ENCODE results near the gene HOXA10.

The HOXA10 gene

DNA sequence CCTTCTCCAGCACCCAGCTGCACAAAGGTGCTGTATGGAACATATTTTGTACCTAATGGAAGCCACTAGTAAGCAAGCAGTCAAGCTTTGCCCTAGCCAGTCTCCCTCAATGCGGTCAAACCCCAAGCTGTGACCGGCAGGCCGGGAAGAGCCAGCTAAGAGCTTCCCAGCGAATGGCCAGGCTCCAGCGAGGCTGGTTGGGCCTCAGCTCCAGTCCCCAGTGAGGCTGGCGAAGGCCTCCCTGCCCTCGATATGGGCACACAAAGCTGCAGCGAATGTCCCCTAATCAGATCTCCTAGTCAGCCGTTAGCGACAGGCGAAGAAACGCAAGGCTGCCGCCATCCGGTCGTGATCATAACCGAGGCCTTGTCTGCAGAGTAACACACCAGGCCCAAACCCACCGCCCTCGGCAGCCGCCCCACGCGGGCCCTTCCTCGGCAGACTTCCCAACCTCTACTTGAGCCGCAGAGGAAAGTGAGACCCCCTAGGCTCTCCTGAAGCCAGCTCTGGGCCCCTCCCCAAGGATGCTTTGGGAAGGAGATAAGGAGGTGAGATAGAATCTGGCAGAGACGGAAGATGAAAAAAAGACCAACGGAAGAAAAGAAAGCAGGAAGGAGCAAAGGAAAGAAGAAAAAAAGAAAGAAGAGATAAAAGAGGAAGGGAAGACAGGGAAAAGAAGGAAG is 5.7 kb downstream of the HOXA10 start:
- Histone ChIP-seq H3K27me3 (ENCODE audit: low read depth, low read length) (no peaks in the 10 kb centered on the region), H2AFZ (ENCODE audit: low read depth, low read length) (no peak overlapping the region), H3K4me3 (ENCODE audit: low read length) (no peak overlapping the region), H3K27ac (ENCODE audit: low read length) (no peak overlapping the region), H3K9me3 (ENCODE audit: insufficient read depth, low read length) (no peaks in the 10 kb centered on the region), H3K4me1 (ENCODE audit: low read length) (no peaks in the 10 kb centered on the region), H3K36me3 (replicated peaks; ENCODE audit: low read depth, low read length) (no peaks in the 10 kb centered on the region), H4K20me1 (ENCODE audit: insufficient read depth, low read length) (no peaks in the 10 kb centered on the region), H3K9ac (ENCODE audit: low read length) (no peak overlapping the region), H3K79me2 (ENCODE audit: low read length) (no peaks in the 10 kb centered on the region), H3K4me2 (ENCODE audit: low read length) (no peak overlapping the region)
- no peak for TF ChIP-seq EZH2phosphoT487 (IDR thresholded peaks at IDR 0.05; ENCODE audit: low read depth)
- TF ChIP-seq, protein P1, sequence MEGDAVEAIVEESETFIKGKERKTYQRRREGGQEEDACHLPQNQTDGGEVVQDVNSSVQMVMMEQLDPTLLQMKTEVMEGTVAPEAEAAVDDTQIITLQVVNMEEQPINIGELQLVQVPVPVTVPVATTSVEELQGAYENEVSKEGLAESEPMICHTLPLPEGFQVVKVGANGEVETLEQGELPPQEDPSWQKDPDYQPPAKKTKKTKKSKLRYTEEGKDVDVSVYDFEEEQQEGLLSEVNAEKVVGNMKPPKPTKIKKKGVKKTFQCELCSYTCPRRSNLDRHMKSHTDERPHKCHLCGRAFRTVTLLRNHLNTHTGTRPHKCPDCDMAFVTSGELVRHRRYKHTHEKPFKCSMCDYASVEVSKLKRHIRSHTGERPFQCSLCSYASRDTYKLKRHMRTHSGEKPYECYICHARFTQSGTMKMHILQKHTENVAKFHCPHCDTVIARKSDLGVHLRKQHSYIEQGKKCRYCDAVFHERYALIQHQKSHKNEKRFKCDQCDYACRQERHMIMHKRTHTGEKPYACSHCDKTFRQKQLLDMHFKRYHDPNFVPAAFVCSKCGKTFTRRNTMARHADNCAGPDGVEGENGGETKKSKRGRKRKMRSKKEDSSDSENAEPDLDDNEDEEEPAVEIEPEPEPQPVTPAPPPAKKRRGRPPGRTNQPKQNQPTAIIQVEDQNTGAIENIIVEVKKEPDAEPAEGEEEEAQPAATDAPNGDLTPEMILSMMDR (IDR thresholded peaks at IDR 0.05; ENCODE audit: low read depth, low read length): no peak

DNA sequence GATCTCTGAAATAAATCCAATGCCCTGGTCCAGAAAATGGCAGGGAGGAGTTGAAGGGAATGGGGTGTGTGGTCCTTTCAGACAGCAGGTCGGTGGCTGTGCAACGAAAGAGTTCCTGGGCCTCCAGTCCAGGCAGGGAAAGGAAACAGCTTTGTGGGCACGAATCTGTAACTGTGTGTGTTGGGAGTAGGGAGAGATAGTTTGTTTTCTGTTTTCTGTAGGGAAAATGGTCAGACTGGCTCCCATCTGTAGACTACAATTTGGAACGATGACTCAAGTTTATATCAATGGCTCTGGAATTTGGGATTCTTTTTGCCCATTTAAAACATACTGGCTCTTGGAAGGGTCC is 6.2 kb downstream of the HOXA10 start:
- H3K27me3 ChIP-seq (ENCODE audit: low read depth, low read length): no peaks in the 10 kb centered on the region

DNA sequence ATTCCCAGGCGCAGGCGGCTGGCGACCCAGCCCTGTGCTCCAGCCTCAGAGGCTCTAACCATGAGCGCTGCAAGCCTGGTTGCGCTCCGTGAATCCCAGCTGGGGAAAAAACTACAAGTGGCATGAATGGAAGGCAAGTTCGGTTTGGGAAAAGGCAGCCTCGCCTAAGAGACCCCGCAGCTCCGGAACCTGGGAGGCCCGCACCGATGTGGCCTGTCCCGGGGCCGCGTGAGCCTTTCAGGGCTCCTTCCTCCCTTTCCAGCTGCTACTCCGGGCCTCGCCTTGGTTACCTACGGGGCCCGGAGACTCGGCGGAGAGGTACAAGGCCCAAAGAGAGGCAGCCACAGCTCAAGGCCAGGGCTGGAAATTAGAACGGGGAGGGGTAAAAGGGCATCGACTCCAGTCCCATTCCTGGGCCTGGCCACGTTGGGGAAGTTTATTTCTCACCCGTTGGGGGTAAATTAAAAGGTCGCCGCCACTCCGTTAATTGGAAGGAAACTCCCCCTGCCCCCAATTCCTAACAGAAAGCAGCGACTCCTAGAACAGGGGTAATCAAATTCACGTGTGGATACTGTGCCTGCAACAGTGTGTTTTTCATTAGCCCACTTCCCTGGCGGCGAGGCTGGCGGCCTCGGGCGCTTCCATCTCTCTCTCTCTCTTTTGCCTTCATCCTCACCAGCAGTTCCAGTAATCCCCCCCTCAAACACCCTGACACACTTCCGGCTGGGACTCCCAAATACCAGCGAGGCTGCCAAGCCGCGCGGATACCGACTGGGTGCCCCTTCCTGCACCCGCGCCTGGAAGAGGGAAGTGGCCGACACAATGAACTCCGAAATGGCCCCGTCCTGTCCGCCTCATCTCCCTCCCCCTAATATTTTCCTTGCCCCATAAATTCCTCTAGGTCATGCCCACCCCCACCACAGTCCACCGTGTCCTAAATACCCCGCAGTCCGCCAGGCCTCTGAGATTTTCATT is 7.3 kb downstream of the HOXA10 start:
- no peaks in the 10 kb centered on the region for H3K36me3 ChIP-seq (replicated peaks; ENCODE audit: low read depth, low read length)
- TF ChIP-seq, protein P1 (IDR thresholded peaks at IDR 0.05; ENCODE audit: low read depth, low read length): no peak
- no peak for TF ChIP-seq EZH2phosphoT487 (IDR thresholded peaks at IDR 0.05; ENCODE audit: low read depth)
- no peaks in the 10 kb centered on the region for H4K20me1 ChIP-seq (ENCODE audit: insufficient read depth, low read length)
- no peak overlapping the region for H2AFZ ChIP-seq (ENCODE audit: low read depth, low read length)
- H3K79me2 ChIP-seq (ENCODE audit: low read length): no peaks in the 10 kb centered on the region
- no peak overlapping the region for H3K9ac ChIP-seq (ENCODE audit: low read length)
- no peak overlapping the region for H3K4me2 ChIP-seq (ENCODE audit: low read length)
- H3K4me1 ChIP-seq (ENCODE audit: low read length): no peaks in the 10 kb centered on the region
- no peaks in the 10 kb centered on the region for H3K27me3 ChIP-seq (ENCODE audit: low read depth, low read length)
- no peak overlapping the region for H3K27ac ChIP-seq (ENCODE audit: low read length)
- H3K9me3 ChIP-seq (ENCODE audit: insufficient read depth, low read length): no peaks in the 10 kb centered on the region
- no peak overlapping the region for H3K4me3 ChIP-seq (ENCODE audit: low read length)

More for the DNA sequence above, 6.2 kb downstream of the HOXA10 start:
- no peaks in the 10 kb centered on the region for H3K79me2 ChIP-seq (ENCODE audit: low read length)
- no peak overlapping the region for H3K4me3 ChIP-seq (ENCODE audit: low read length)
- no peaks in the 10 kb centered on the region for H3K9me3 ChIP-seq (ENCODE audit: insufficient read depth, low read length)
- H3K36me3 ChIP-seq (replicated peaks; ENCODE audit: low read depth, low read length): no peaks in the 10 kb centered on the region
- TF ChIP-seq EZH2phosphoT487 (IDR thresholded peaks at IDR 0.05; ENCODE audit: low read depth): no peak
- TF ChIP-seq, protein P1 (IDR thresholded peaks at IDR 0.05; ENCODE audit: low read depth, low read length): no peak
- H4K20me1 ChIP-seq (ENCODE audit: insufficient read depth, low read length): no peaks in the 10 kb centered on the region
- H2AFZ ChIP-seq (ENCODE audit: low read depth, low read length): no peak overlapping the region
- H3K27ac ChIP-seq (ENCODE audit: low read length): no peak overlapping the region
- H3K9ac ChIP-seq (ENCODE audit: low read length): no peak overlapping the region
- H3K4me2 ChIP-seq (ENCODE audit: low read length): no peak overlapping the region
- no peaks in the 10 kb centered on the region for H3K4me1 ChIP-seq (ENCODE audit: low read length)

DNA sequence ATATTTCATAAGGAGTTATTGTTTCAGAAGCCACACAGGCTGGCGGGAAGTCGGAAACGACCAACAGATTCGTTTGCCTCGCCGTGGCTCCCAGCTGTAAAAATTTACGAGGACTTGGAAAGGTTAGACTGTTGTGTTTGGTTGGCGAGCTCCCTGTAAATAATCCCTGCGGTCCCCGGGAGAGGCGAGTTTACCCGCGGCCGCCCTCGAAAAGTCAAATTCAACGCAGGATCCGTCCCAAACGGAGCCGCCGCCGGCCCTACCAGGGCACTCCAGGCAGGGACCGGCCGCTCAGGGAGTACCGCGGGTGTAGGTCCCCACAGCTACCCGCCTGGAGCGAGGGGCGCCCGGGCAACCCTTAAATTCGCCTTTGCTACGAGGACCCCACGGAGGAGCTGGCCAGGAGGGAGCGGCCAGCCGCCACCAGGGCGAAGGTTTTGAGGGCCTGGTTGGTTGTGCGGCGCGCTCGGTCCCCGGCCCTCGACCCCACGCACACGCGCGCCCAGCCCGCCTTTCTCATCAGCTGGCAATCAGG is 8.1 kb downstream of the HOXA10 start:
- no peak overlapping the region for H3K27ac ChIP-seq (ENCODE audit: low read length)
- no peaks in the 10 kb centered on the region for H3K27me3 ChIP-seq (ENCODE audit: low read depth, low read length)
- no peaks in the 10 kb centered on the region for H3K9me3 ChIP-seq (ENCODE audit: insufficient read depth, low read length)
- no peaks in the 10 kb centered on the region for H3K36me3 ChIP-seq (replicated peaks; ENCODE audit: low read depth, low read length)
- no peaks in the 10 kb centered on the region for H4K20me1 ChIP-seq (ENCODE audit: insufficient read depth, low read length)
- H3K4me3 ChIP-seq (ENCODE audit: low read length): no peak overlapping the region
- no peak for TF ChIP-seq EZH2phosphoT487 (IDR thresholded peaks at IDR 0.05; ENCODE audit: low read depth)
- TF ChIP-seq, protein P1 (IDR thresholded peaks at IDR 0.05; ENCODE audit: low read depth, low read length): no peak
- H3K4me1 ChIP-seq (ENCODE audit: low read length): no peaks in the 10 kb centered on the region
- no peak overlapping the region for H2AFZ ChIP-seq (ENCODE audit: low read depth, low read length)
- H3K9ac ChIP-seq (ENCODE audit: low read length): no peak overlapping the region
- no peak overlapping the region for H3K4me2 ChIP-seq (ENCODE audit: low read length)
- no peaks in the 10 kb centered on the region for H3K79me2 ChIP-seq (ENCODE audit: low read length)
